Measurements from ENCODE around the gene BDKRB1. TPM values are rescaled to one million over a fixed set of nuclear protein-coding genes. Genes with fewer than 3 reads are reported as not detected.

The BDKRB1 gene
- total and polyA plus RNA-seq, 2 donors from 2014 or later, result 1.2 to 1.5 TPM

GRCh38 chr14:96214793-96215192 is 41.2 kb upstream of the BDKRB1 start:
- TF ChIP-seq, protein P1, sequence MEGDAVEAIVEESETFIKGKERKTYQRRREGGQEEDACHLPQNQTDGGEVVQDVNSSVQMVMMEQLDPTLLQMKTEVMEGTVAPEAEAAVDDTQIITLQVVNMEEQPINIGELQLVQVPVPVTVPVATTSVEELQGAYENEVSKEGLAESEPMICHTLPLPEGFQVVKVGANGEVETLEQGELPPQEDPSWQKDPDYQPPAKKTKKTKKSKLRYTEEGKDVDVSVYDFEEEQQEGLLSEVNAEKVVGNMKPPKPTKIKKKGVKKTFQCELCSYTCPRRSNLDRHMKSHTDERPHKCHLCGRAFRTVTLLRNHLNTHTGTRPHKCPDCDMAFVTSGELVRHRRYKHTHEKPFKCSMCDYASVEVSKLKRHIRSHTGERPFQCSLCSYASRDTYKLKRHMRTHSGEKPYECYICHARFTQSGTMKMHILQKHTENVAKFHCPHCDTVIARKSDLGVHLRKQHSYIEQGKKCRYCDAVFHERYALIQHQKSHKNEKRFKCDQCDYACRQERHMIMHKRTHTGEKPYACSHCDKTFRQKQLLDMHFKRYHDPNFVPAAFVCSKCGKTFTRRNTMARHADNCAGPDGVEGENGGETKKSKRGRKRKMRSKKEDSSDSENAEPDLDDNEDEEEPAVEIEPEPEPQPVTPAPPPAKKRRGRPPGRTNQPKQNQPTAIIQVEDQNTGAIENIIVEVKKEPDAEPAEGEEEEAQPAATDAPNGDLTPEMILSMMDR (IDR thresholded peaks at IDR 0.05; ENCODE audit: borderline replicate concordance, extremely low read depth, insufficient read depth), result no peak
- Histone ChIP-seq H3K27ac (ENCODE audit: low read depth in 2 of 2, low read length in 2 of 2) (no peak overlapping the region), H3K4me1 (ENCODE audit: control insufficient read depth in 2 of 3, insufficient read depth in 2 of 3, low read depth in 1 of 3, low read length in 3 of 3) (no peaks in the 10 kb centered on the region), H3K9ac (ENCODE audit: low read length in 3 of 3) (no peak overlapping the region), H3K9me3 (ENCODE audit: control insufficient read depth in 2 of 3, insufficient read depth in 1 of 3, low read length in 3 of 3) (no peaks in the 10 kb centered on the region), H3K4me3 (ENCODE audit: low read length in 3 of 3) (no peak overlapping the region), H3K27me3 (ENCODE audit: control insufficient read depth, insufficient read depth, low read length) (no peaks in the 10 kb centered on the region), H3K36me3 (ENCODE audit: control insufficient read depth in 2 of 3, insufficient read depth in 3 of 3, low read length in 3 of 3) (no peaks in the 10 kb centered on the region)
- FAIRE-seq (no peak), DNase-seq (no peak)
- intact Hi-C loops (cut with DNase I), result no loop called here

GRCh38 chr14:96215452-96216244 is 40.4 kb upstream of the BDKRB1 start:
- Histone ChIP-seq H3K27ac (ENCODE audit: low read depth in 2 of 2, low read length in 2 of 2) (no peak overlapping the region), H3K4me1 (ENCODE audit: control insufficient read depth in 2 of 3, insufficient read depth in 2 of 3, low read depth in 1 of 3, low read length in 3 of 3) (no peaks in the 10 kb centered on the region), H3K9me3 (ENCODE audit: control insufficient read depth in 2 of 3, insufficient read depth in 1 of 3, low read length in 3 of 3) (no peaks in the 10 kb centered on the region), H3K4me3 (ENCODE audit: low read length in 3 of 3) (no peak overlapping the region), H3K9ac (ENCODE audit: low read length in 3 of 3) (no peak overlapping the region), H3K36me3 (ENCODE audit: control insufficient read depth in 2 of 3, insufficient read depth in 3 of 3, low read length in 3 of 3) (no peaks in the 10 kb centered on the region), H3K27me3 (ENCODE audit: control insufficient read depth, insufficient read depth, low read length) (no peaks in the 10 kb centered on the region)
- DNase-seq (peak in 2 of 5 donors; percentile 37 to 49), FAIRE-seq (no peak)
- TF ChIP-seq, protein P1 (IDR thresholded peaks at IDR 0.05; ENCODE audit: borderline replicate concordance, extremely low read depth, insufficient read depth), result no peak
- intact Hi-C loops (cut with DNase I), result no loop called here

DNA sequence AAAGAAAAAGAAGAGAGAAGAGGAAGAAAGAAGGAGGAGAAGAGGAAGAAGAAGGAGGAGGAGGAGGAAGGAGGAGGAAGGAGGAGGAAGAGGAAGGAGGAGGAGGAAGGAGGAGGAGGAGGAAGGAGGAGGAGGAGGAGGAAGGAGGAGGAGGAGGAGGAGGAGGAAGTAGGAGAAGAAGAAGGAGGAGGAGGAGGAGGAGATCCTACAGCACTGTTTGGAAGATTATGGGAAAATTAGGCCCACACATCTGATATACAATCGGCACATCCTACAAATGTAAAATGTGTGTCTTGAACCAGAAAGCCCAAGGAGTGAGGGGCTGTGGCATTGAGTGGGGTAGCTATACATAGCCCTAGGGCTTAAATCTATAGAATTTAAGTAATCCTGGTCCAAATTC is 39.4 kb upstream of the BDKRB1 start:
- Histone ChIP-seq H3K9ac (ENCODE audit: low read length in 3 of 3) (no peak overlapping the region), H3K27ac (ENCODE audit: low read depth in 2 of 2, low read length in 2 of 2) (no peak overlapping the region), H3K27me3 (ENCODE audit: control insufficient read depth, insufficient read depth, low read length) (no peaks in the 10 kb centered on the region), H3K4me1 (ENCODE audit: control insufficient read depth in 2 of 3, insufficient read depth in 2 of 3, low read depth in 1 of 3, low read length in 3 of 3) (no peaks in the 10 kb centered on the region), H3K9me3 (ENCODE audit: control insufficient read depth in 2 of 3, insufficient read depth in 1 of 3, low read length in 3 of 3) (no peaks in the 10 kb centered on the region), H3K36me3 (ENCODE audit: control insufficient read depth in 2 of 3, insufficient read depth in 3 of 3, low read length in 3 of 3) (no peaks in the 10 kb centered on the region), H3K4me3 (ENCODE audit: low read length in 3 of 3) (no peak overlapping the region)
- DNase-seq, result no peak
- intact Hi-C loops (cut with DNase I), result no loop called here
- TF ChIP-seq, protein P1 (IDR thresholded peaks at IDR 0.05; ENCODE audit: borderline replicate concordance, extremely low read depth, insufficient read depth), result no peak
- no peak for FAIRE-seq
